ENCODE results near the gene ZMYND15. TPM values are rescaled to one million over a fixed set of nuclear protein-coding genes. Genes with fewer than 3 reads are reported as not detected.

ZMYND15 gene
- total and polyA plus RNA-seq, 2 experiments from 2014 or later: 0.16 to 0.32 TPM

GRCh38 chr17:4722678-4723240 lies 16.9 kb upstream of the ZMYND15 start:
- Histone ChIP-seq H3K9ac (no peak overlapping the region), H2AFZ (no peak overlapping the region), H3K27me3 (replicated peaks; ENCODE audit: insufficient read depth) (no peaks in the 10 kb centered on the region), H3K79me2 (ENCODE audit: insufficient read depth) (no peaks in the 10 kb centered on the region), H3K4me3 (no peak overlapping the region), H3K4me2 (ENCODE audit: unreplicated experiment) (no peak overlapping the region), H3K27ac (no peak overlapping the region), H3K9me2 (ENCODE audit: insufficient read depth) (no peaks in the 10 kb centered on the region), H3K36me3 (ENCODE audit: low read depth) (no peaks in the 10 kb centered on the region), H4K20me1 (ENCODE audit: insufficient read depth) (no peaks in the 10 kb centered on the region), H3K9me3 (ENCODE audit: low read depth) (no peaks in the 10 kb centered on the region), H3F3A (ENCODE audit: insufficient read depth) (no peaks in the 10 kb centered on the region), H3K4me1 (ENCODE audit: insufficient read depth) (no peaks in the 10 kb centered on the region)
- in situ Hi-C loops (cut with MboI): no loop called here
- TF ChIP-seq EZH2 (IDR thresholded peaks at IDR 0.05; ENCODE audit: insufficient read depth, poor library complexity, severe bottlenecking) (no peak), EZH2phosphoT487 (IDR thresholded peaks at IDR 0.05; ENCODE audit: insufficient read depth, low read depth) (no peak)
- no peak for DNase-seq
- 83% methylated on average over 16 of the region's 16 CpGs for WGBS, 2 experiments (ENCODE audit: low coverage in 1 of 2, low lambda C conversion rate in 2 of 2, missing lambda C conversion rate in 2 of 2)

DNA sequence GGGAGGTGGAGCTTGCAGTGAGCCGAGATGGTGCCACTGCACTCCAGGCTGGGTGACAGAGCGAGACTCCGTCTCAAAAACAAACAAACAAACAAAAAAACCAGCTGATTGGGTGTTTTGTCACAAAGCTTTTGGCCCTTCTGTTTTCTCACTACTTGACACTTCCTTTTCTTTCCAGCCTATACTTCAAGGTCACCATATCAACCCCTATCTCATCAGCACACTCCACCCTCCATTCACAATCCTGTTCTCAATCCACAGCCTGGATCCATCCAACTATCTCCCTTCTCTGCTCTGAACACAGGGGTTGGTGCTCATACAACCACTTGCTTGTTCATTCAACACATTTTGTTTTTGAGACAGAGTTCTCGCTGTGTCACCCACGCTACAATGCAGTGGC lies 15.0 kb upstream of the ZMYND15 start:
- Histone ChIP-seq H3K27me3 (replicated peaks; ENCODE audit: insufficient read depth) (no peaks in the 10 kb centered on the region), H3F3A (ENCODE audit: insufficient read depth) (no peaks in the 10 kb centered on the region), H3K9me2 (ENCODE audit: insufficient read depth) (no peaks in the 10 kb centered on the region), H3K36me3 (ENCODE audit: low read depth) (no peaks in the 10 kb centered on the region), H3K79me2 (ENCODE audit: insufficient read depth) (no peaks in the 10 kb centered on the region), H4K20me1 (ENCODE audit: insufficient read depth) (no peaks in the 10 kb centered on the region), H3K4me1 (ENCODE audit: insufficient read depth) (no peaks in the 10 kb centered on the region), H3K4me3 (no peak overlapping the region), H2AFZ (no peak overlapping the region), H3K4me2 (ENCODE audit: unreplicated experiment) (no peak overlapping the region), H3K27ac (no peak overlapping the region), H3K9me3 (ENCODE audit: low read depth) (no peaks in the 10 kb centered on the region), H3K9ac (no peak overlapping the region)
- 72 to 78% methylated on average over 5 of the region's 5 CpGs for WGBS, 2 experiments (ENCODE audit: low coverage in 1 of 2, low lambda C conversion rate in 2 of 2, missing lambda C conversion rate in 2 of 2)
- DNase-seq: no peak
- no peak for TF ChIP-seq EZH2 (IDR thresholded peaks at IDR 0.05; ENCODE audit: insufficient read depth, poor library complexity, severe bottlenecking)
- TF ChIP-seq EZH2phosphoT487 (IDR thresholded peaks at IDR 0.05; ENCODE audit: insufficient read depth, low read depth): no peak
- in situ Hi-C loops (cut with MboI): no loop called here

GRCh38 chr17:4725646-4726310 lies 13.9 kb upstream of the ZMYND15 start:
- Histone ChIP-seq H3K4me2 (ENCODE audit: unreplicated experiment) (no peak overlapping the region), H3K9me2 (ENCODE audit: insufficient read depth) (no peaks in the 10 kb centered on the region), H2AFZ (no peak overlapping the region), H3K79me2 (ENCODE audit: insufficient read depth) (no peaks in the 10 kb centered on the region), H3K4me1 (ENCODE audit: insufficient read depth) (no peaks in the 10 kb centered on the region), H3K27ac (no peak overlapping the region), H4K20me1 (ENCODE audit: insufficient read depth) (no peaks in the 10 kb centered on the region), H3K36me3 (ENCODE audit: low read depth) (no peaks in the 10 kb centered on the region), H3K27me3 (replicated peaks; ENCODE audit: insufficient read depth) (no peaks in the 10 kb centered on the region), H3K4me3 (no peak overlapping the region), H3F3A (ENCODE audit: insufficient read depth) (no peaks in the 10 kb centered on the region), H3K9ac (no peak overlapping the region), H3K9me3 (ENCODE audit: low read depth) (no peaks in the 10 kb centered on the region)
- TF ChIP-seq EZH2phosphoT487 (IDR thresholded peaks at IDR 0.05; ENCODE audit: insufficient read depth, low read depth) (no peak), EZH2 (IDR thresholded peaks at IDR 0.05; ENCODE audit: insufficient read depth, poor library complexity, severe bottlenecking) (no peak)
- no peak for DNase-seq
- in situ Hi-C loops (cut with MboI): no loop called here
- 74 to 78% methylated on average over 7 to 9 of the region's 9 CpGs for WGBS, 2 experiments (ENCODE audit: low coverage in 1 of 2, low lambda C conversion rate in 2 of 2, missing lambda C conversion rate in 2 of 2)

- no peak for TF ChIP-seq EZH2 (IDR thresholded peaks at IDR 0.05; ENCODE audit: insufficient read depth, poor library complexity, severe bottlenecking)
- TF ChIP-seq EZH2phosphoT487 (IDR thresholded peaks at IDR 0.05; ENCODE audit: insufficient read depth, low read depth): no peak
- H3K27me3 ChIP-seq (replicated peaks; ENCODE audit: insufficient read depth): no peaks in the 10 kb centered on the region
- H3K4me3 ChIP-seq: no peak overlapping the region
- no peaks in the 10 kb centered on the region for H4K20me1 ChIP-seq (ENCODE audit: insufficient read depth)
- no peak overlapping the region for H3K27ac ChIP-seq
- no peak overlapping the region for H3K9ac ChIP-seq
- no peaks in the 10 kb centered on the region for H3K9me3 ChIP-seq (ENCODE audit: low read depth)
- 0 out of 2 replicates have a peak, but pooled peaks cover 5% of the 10 kb centered on the region for H3K79me2 ChIP-seq (ENCODE audit: insufficient read depth)
- in situ Hi-C loops (cut with MboI): no loop called here
- no peaks in the 10 kb centered on the region for H3F3A ChIP-seq (ENCODE audit: insufficient read depth)
- WGBS, 2 experiments (ENCODE audit: low coverage in 1 of 2, low lambda C conversion rate in 2 of 2, missing lambda C conversion rate in 2 of 2): 51 to 60% methylated on average over 3 of the region's 3 CpGs
- H3K9me2 ChIP-seq (ENCODE audit: insufficient read depth): no peaks in the 10 kb centered on the region
- no peak overlapping the region for H2AFZ ChIP-seq
- no peak overlapping the region for H3K4me2 ChIP-seq (ENCODE audit: unreplicated experiment)
- peaks cover 5% of the 10 kb centered on the region; the same call in 1 of the 2 replicates for H3K4me1 ChIP-seq (ENCODE audit: insufficient read depth)
- no peak for DNase-seq
- no peaks in the 10 kb centered on the region for H3K36me3 ChIP-seq (ENCODE audit: low read depth)
Observed at GRCh38 chr17:4728124-4728523, 11.5 kb upstream of the ZMYND15 start.

Measured in GM23248 (cell line).